ENCODE measurements around the gene LRCH1. TPM values are rescaled to one million over a fixed set of nuclear protein-coding genes. Genes with fewer than 3 reads are reported as not detected.

LRCH1 gene
- total and polyA plus RNA-seq, 2 experiments from 2014 or later = 4.7 to 5.0 TPM

DNA sequence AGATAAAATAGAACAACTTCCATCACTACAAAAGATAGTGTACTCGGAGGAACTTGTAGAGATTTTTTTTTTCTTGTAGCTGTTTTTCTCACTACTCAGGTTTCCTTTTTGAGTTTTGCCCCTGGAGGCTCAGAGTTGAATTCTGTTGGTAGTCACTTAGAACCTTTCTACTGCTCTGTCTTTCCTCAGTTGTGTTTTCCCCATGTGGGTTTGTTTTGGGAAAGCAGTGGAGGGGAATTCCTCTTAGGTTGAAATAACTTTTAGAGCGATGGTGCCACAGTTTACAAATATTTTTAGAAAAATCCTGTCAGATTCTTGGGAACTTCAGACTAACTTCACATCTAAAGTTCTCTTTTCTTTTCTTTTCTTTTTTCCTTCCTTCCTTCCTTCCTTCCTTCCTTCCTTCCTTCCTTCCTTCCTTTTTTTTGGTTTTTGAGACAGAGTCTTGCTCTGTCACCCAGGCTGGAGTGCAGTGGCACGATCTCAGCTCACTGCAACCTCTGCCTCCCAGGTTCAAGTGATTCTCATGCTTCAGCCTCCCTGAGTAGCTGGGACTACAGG, 65.8 kb downstream of the LRCH1 start:
- H2AFZ ChIP-seq = no peak overlapping the region
- in situ Hi-C loops (cut with MboI) = no loop called here
- peaks cover 2% of the 10 kb centered on the region; the same call in 1 of the 2 replicates for H4K20me1 ChIP-seq (ENCODE audit: insufficient read depth)
- H3K4me2 ChIP-seq (ENCODE audit: unreplicated experiment) = no peak overlapping the region
- peaks cover 21% of the 10 kb centered on the region for H3K4me1 ChIP-seq (ENCODE audit: insufficient read depth)
- H3K36me3 ChIP-seq (ENCODE audit: low read depth) = no peaks in the 10 kb centered on the region
- no peak for DNase-seq
- no peak overlapping the region for H3K9ac ChIP-seq
- H3K27me3 ChIP-seq (replicated peaks; ENCODE audit: insufficient read depth) = no peaks in the 10 kb centered on the region
- H3K79me2 ChIP-seq (ENCODE audit: insufficient read depth) = peaks cover 96% of the 10 kb centered on the region
- peaks cover 8% of the 10 kb centered on the region; the same call in 1 of the 2 replicates for H3F3A ChIP-seq (ENCODE audit: insufficient read depth)
- no peaks in the 10 kb centered on the region for H3K9me3 ChIP-seq (ENCODE audit: low read depth)
- H3K4me3 ChIP-seq = no peak overlapping the region
- H3K9me2 ChIP-seq (ENCODE audit: insufficient read depth) = no peaks in the 10 kb centered on the region
- no peak overlapping the region for H3K27ac ChIP-seq
- 94 to 98% methylated on average over 3 of the region's 3 CpGs for WGBS, 2 experiments (ENCODE audit: low coverage in 1 of 2, low lambda C conversion rate in 2 of 2, missing lambda C conversion rate in 2 of 2)
- TF ChIP-seq EZH2phosphoT487 (IDR thresholded peaks at IDR 0.05; ENCODE audit: insufficient read depth, low read depth) = no peak
- no peak for TF ChIP-seq EZH2 (IDR thresholded peaks at IDR 0.05; ENCODE audit: insufficient read depth, poor library complexity, severe bottlenecking)

GRCh38 chr13:46620029-46620428, 67.1 kb downstream of the LRCH1 start:
- H2AFZ ChIP-seq = no peak overlapping the region
- H3K9ac ChIP-seq = no peak overlapping the region
- peaks cover 96% of the 10 kb centered on the region for H3K79me2 ChIP-seq (ENCODE audit: insufficient read depth)
- in situ Hi-C loops (cut with MboI) = no loop called here
- no peak overlapping the region for H3K27ac ChIP-seq
- no peaks in the 10 kb centered on the region for H3K9me3 ChIP-seq (ENCODE audit: low read depth)
- TF ChIP-seq EZH2phosphoT487 (IDR thresholded peaks at IDR 0.05; ENCODE audit: insufficient read depth, low read depth) (no peak), EZH2 (IDR thresholded peaks at IDR 0.05; ENCODE audit: insufficient read depth, poor library complexity, severe bottlenecking) (no peak)
- peaks cover 21% of the 10 kb centered on the region for H3K4me1 ChIP-seq (ENCODE audit: insufficient read depth)
- no peaks in the 10 kb centered on the region for H3K9me2 ChIP-seq (ENCODE audit: insufficient read depth)
- WGBS, 2 experiments (ENCODE audit: low coverage in 1 of 2, low lambda C conversion rate in 2 of 2, missing lambda C conversion rate in 2 of 2) = 87 to 91% methylated on average over 5 of the region's 5 CpGs
- H3K36me3 ChIP-seq (ENCODE audit: low read depth) = no peaks in the 10 kb centered on the region
- no peaks in the 10 kb centered on the region for H3K27me3 ChIP-seq (replicated peaks; ENCODE audit: insufficient read depth)
- H3K4me2 ChIP-seq (ENCODE audit: unreplicated experiment) = no peak overlapping the region
- DNase-seq = no peak
- H4K20me1 ChIP-seq (ENCODE audit: insufficient read depth) = peaks cover 2% of the 10 kb centered on the region; the same call in 1 of the 2 replicates
- H3K4me3 ChIP-seq = no peak overlapping the region
- peaks cover 8% of the 10 kb centered on the region; the same call in 1 of the 2 replicates for H3F3A ChIP-seq (ENCODE audit: insufficient read depth)

- in situ Hi-C loops (cut with MboI) = no loop called here
- Histone ChIP-seq H3K4me3 (no peak overlapping the region), H3K9me2 (ENCODE audit: insufficient read depth) (no peaks in the 10 kb centered on the region), H3F3A (ENCODE audit: insufficient read depth) (peaks cover 8% of the 10 kb centered on the region; the same call in 1 of the 2 replicates), H3K4me2 (ENCODE audit: unreplicated experiment) (no peak overlapping the region), H3K27me3 (replicated peaks; ENCODE audit: insufficient read depth) (no peaks in the 10 kb centered on the region), H3K27ac (no peak overlapping the region), H3K36me3 (ENCODE audit: low read depth) (no peaks in the 10 kb centered on the region), H3K4me1 (ENCODE audit: insufficient read depth) (peaks cover 21% of the 10 kb centered on the region), H4K20me1 (ENCODE audit: insufficient read depth) (peaks cover 2% of the 10 kb centered on the region; the same call in 1 of the 2 replicates), H3K79me2 (ENCODE audit: insufficient read depth) (peaks cover 96% of the 10 kb centered on the region), H2AFZ (no peak overlapping the region), H3K9me3 (ENCODE audit: low read depth) (no peaks in the 10 kb centered on the region), H3K9ac (no peak overlapping the region)
- DNase-seq = no peak
- WGBS, 2 experiments (ENCODE audit: low coverage in 1 of 2, low lambda C conversion rate in 2 of 2, missing lambda C conversion rate in 2 of 2) = 41 to 43% methylated on average over 2 of the region's 2 CpGs
- no peak for TF ChIP-seq EZH2 (IDR thresholded peaks at IDR 0.05; ENCODE audit: insufficient read depth, poor library complexity, severe bottlenecking)
- TF ChIP-seq EZH2phosphoT487 (IDR thresholded peaks at IDR 0.05; ENCODE audit: insufficient read depth, low read depth) = no peak
Observed at GRCh38 chr13:46620471-46620870, 67.5 kb downstream of the LRCH1 start.

GRCh38 chr13:46621133-46621532, 68.2 kb downstream of the LRCH1 start:
- Histone ChIP-seq H3K9me3 (ENCODE audit: low read depth) (no peaks in the 10 kb centered on the region), H3K36me3 (ENCODE audit: low read depth) (no peaks in the 10 kb centered on the region), H4K20me1 (ENCODE audit: insufficient read depth) (peaks cover 2% of the 10 kb centered on the region; the same call in 1 of the 2 replicates), H3K9ac (no peak overlapping the region), H3K4me1 (ENCODE audit: insufficient read depth) (peaks cover 21% of the 10 kb centered on the region), H3K9me2 (ENCODE audit: insufficient read depth) (no peaks in the 10 kb centered on the region), H3K4me3 (no peak overlapping the region), H3K79me2 (ENCODE audit: insufficient read depth) (peaks cover 96% of the 10 kb centered on the region), H3F3A (ENCODE audit: insufficient read depth) (peaks cover 8% of the 10 kb centered on the region; the same call in 1 of the 2 replicates), H3K27me3 (replicated peaks; ENCODE audit: insufficient read depth) (no peaks in the 10 kb centered on the region), H3K4me2 (ENCODE audit: unreplicated experiment) (no peak overlapping the region), H2AFZ (no peak overlapping the region), H3K27ac (no peak overlapping the region)
- WGBS, 2 experiments (ENCODE audit: low coverage in 1 of 2, low lambda C conversion rate in 2 of 2, missing lambda C conversion rate in 2 of 2) = 97 to 100% methylated on average over 2 of the region's 2 CpGs
- TF ChIP-seq EZH2phosphoT487 (IDR thresholded peaks at IDR 0.05; ENCODE audit: insufficient read depth, low read depth) (no peak), EZH2 (IDR thresholded peaks at IDR 0.05; ENCODE audit: insufficient read depth, poor library complexity, severe bottlenecking) (no peak)
- in situ Hi-C loops (cut with MboI) = no loop called here
- no peak for DNase-seq
